ENCODE results near the gene NLRP8. TPM values are rescaled to one million over a fixed set of nuclear protein-coding genes. Genes with fewer than 3 reads are reported as not detected.
A peak's percentile ranks its signal among the peaks of the same experiment; 100 is the strongest.
"Not testable (repeated sequence)": the region's sequence is repeated elsewhere in the genome, so short reads cannot be mapped to it uniquely, and the experiment has no call there.

The NLRP8 gene
- polyA plus RNA-seq, 3 donors, result not detected

- no peak for DNase-seq
These were observed 14.6 kb downstream of the NLRP8 start for GRCh38 chr19:55962186-55962585.

DNA sequence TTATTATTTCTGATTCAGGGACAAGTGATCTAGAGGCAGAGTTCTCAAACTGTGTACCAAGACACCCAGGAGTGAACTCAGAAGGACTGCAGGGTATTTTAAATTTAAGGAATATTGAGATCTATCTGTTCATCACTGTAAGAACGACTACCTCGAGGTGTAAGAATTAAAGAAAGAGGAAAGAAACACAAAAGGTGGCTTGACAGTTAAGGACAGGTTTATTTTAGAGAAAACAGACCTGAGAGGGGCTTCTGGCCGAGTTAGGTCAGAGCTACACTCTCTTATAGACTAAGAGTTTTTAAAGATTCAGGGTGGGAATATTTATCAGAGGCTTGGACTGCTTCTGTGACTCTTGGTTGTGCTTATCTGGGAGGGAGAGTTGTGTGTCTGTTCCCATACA, 26.4 kb downstream of the NLRP8 start:
- DNase-seq, result no peak

DNA sequence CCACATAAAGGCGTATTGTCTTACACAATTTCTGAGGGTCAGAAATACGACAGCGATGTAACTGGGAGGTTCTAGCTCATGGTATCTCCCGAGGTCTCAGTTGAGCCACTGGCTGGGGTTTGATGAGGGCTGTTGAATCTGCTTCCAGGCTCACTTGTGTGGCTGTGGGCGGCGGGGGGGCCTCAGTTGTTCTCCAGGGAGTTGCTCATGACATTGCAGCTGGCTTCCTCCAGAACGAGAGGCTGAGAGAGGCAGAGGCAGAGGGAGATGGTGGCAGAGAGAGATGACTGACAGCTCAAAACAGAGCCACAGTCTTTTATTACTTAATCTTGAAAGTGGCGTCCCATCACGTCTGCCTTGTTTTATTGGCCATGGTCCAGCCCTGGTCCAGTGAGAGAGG, 32.8 kb downstream of the NLRP8 start:
- DNase-seq, result no peak

DNA sequence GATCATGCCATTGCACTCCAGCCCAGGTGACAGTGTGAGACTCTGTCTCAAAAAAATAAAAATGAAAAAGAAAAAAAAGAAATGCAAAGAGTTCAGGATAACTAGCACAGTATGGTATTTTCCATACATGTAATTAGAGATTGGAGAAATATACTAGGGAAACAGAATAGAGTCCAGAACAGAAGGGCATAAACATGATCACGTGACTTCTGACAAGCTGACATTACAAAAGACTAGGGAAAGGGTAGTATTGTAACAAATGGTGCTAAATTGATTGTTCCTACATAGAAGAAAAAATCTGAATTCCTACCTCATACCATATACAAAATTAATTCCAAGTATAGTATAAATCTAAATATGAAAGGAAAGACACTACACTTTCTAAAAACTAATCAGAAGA, 37.6 kb downstream of the NLRP8 start:
- DNase-seq, result no peak

GRCh38 chr19:55986487-55986886, 38.9 kb downstream of the NLRP8 start, which contains the start of gene NLRP5:
Gene NLRP5 (plus strand): TSS chr19:55986775.
- DNase-seq, result no peak

- DNase-seq, result no peak
These were observed 43.2 kb downstream of the NLRP8 start for GRCh38 chr19:55990831-55991230.

- DNase-seq, result no peak
These were observed 45.9 kb downstream of the NLRP8 start for GRCh38 chr19:55993492-55993891.

- DNase-seq, result no peak
These were observed 67.1 kb downstream of the NLRP8 start for GRCh38 chr19:56014765-56015164.

DNA sequence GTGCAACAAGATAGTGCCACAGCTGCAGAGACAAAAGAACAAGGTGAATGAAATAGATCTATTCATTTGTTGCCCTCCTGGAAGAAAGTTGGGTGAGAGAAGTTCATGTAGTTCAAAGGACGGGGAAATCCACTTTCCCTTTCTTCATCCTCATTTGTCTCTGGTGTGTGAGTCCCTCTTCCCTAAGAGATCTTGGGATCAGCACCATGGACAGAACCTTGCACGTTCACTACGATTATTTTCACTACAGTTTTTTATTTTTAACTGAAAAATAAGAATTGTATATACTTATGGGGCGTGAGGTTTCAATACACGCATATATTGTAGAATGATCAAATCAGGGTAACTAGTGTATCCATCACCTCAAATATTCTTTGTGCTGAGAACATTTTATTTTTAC, 68.1 kb downstream of the NLRP8 start:
- DNase-seq, result peak; percentile 9

GRCh38 chr19:56019325-56019724, 71.7 kb downstream of the NLRP8 start:
- not testable (repeated sequence) for DNase-seq

DNA sequence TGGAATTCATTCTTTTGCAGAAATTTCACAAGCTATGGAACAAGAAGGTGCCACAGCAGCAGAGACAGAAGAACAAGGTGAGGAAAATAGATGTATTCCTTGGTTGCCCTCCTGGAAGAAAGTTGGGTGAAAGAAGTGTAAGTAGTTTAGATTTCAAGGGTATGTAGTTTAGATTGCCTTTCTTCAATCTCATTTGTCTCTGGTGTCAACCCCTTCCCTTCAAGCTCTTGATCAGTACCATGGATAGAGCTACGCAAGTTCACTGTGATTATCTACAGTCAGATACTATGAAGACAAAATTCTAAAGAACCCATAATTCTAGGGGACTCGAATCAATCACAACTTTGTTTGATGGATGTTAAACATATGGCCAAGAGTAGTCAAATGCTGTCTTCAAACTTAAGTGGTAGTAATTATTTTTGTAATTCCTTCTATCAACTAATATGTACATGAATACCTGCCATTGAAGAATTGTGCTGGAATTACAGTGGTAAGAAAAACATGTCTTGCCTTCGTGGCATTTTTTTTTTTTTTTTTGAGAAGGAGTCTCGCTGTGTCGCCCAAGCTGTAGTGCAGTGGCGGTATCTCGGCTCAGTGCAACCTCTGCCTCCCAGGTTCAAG, 72.8 kb downstream of the NLRP8 start:
- not testable (repeated sequence) for DNase-seq

GRCh38 chr19:56026769-56027168, 79.1 kb downstream of the NLRP8 start:
- no peak for DNase-seq

Other genes starting within 250 kb of the NLRP8 start
- gene NLRP9, start 209.4 kb upstream of the NLRP8 start, polyA plus RNA-seq (ENCODE audit: insufficient read length in 3 of 3), result under 1 TPM in 1 of 3 donors, not detected in 2; 0.05 TPM
- under 1 TPM in 2 of 3 donors, not detected in 1; 0.09 to 0.22 TPM for gene RFPL4A, start 188.7 kb upstream of the NLRP8 start, polyA plus RNA-seq (ENCODE audit: insufficient read length in 3 of 3)
- gene RFPL4AL1, start 178.7 kb upstream of the NLRP8 start, polyA plus RNA-seq (ENCODE audit: insufficient read length in 3 of 3), result not detected
- under 1 TPM; 0.06 to 0.27 (median 0.23) TPM for gene NLRP11, start 115.8 kb upstream of the NLRP8 start, polyA plus RNA-seq (ENCODE audit: insufficient read length in 3 of 3)
- not detected for gene NLRP4, start 111.3 kb upstream of the NLRP8 start, polyA plus RNA-seq (ENCODE audit: insufficient read length in 3 of 3)
- gene NLRP13, start 15.5 kb upstream of the NLRP8 start, polyA plus RNA-seq (ENCODE audit: insufficient read length in 3 of 3), result not detected
- gene NLRP5, start 38.9 kb downstream of the NLRP8 start, polyA plus RNA-seq (ENCODE audit: insufficient read length in 3 of 3), result not detected
- 10 to 100 TPM; 18.1 to 26.2 (median 22.7) TPM for gene ZNF787, start 173.5 kb downstream of the NLRP8 start, polyA plus RNA-seq (ENCODE audit: insufficient read length in 3 of 3)
- gene ZNF444, start 193.5 kb downstream of the NLRP8 start, polyA plus RNA-seq (ENCODE audit: insufficient read length in 3 of 3), result 10 to 100 TPM; 39.9 to 48.7 (median 41.2) TPM
- under 1 TPM in 1 of 3 donors, not detected in 2; 0.47 TPM for gene GALP, start 228.2 kb downstream of the NLRP8 start, polyA plus RNA-seq (ENCODE audit: insufficient read length in 3 of 3)
- under 1 TPM in 2 of 3 donors, not detected in 1; 0.13 to 0.14 TPM for gene ZSCAN5B, start 250.0 kb downstream of the NLRP8 start, polyA plus RNA-seq (ENCODE audit: insufficient read length in 3 of 3)